Skeletal muscle satellite cell (primary cell): Measurements from ENCODE around the gene ABHD2.

Experiments
- H3K27me3 ChIP-seq: 2 replicates; pipeline ENCODE4 v1.7.0; 2013; ENCODE audit warnings: low read length; ENCODE audit not compliant: control insufficient read depth, insufficient read depth
- H3K36me3 ChIP-seq: 2 replicates; pipeline ENCODE4 v1.7.0; 2013; ENCODE audit warnings: mild to moderate bottlenecking, control low read depth, low read length; ENCODE audit not compliant: insufficient read depth
- H3K4me1 ChIP-seq: 2 replicates; pipeline ENCODE4 v1.7.0; 2013; ENCODE audit warnings: low read length; ENCODE audit not compliant: control insufficient read depth, insufficient read depth
- H3K4me2 ChIP-seq: 2 replicates; pipeline ENCODE4 v1.7.0; 2013; ENCODE audit warnings: mild to moderate bottlenecking, low read length
- H3K4me3 ChIP-seq: 2 replicates; pipeline ENCODE4 v1.7.0; 2013; ENCODE audit warnings: low read length
- H3K9ac ChIP-seq: 2 replicates; pipeline ENCODE4 v1.7.0; 2013; ENCODE audit warnings: mild to moderate bottlenecking, low read depth, low read length, moderate library complexity
- H3K9me3 ChIP-seq: replicated peaks from 2 replicates; pipeline ENCODE4 v1.7.0; 2013; ENCODE audit warnings: mild to moderate bottlenecking, control low read depth, low read length

Gene ABHD2

GRCh38 chr15:89178307-89178977 is 90.2 kb downstream of the ABHD2 start:
- Histone ChIP-seq H3K27me3 (no peaks in the 10 kb centered on the region), H3K9me3 (no peaks in the 10 kb centered on the region), H3K4me3 (no peak overlapping the region), H3K4me1 (peaks cover 3% of the 10 kb centered on the region), H3K9ac (no peak overlapping the region), H3K4me2 (no peak overlapping the region), H3K36me3 (peaks cover 39% of the 10 kb centered on the region)

GRCh38 chr15:89179966-89180875 is 92.0 kb downstream of the ABHD2 start:
- Histone ChIP-seq H3K4me3 (no peak overlapping the region), H3K9me3 (no peaks in the 10 kb centered on the region), H3K4me1 (peaks cover 3% of the 10 kb centered on the region), H3K36me3 (peaks cover 39% of the 10 kb centered on the region), H3K27me3 (no peaks in the 10 kb centered on the region), H3K4me2 (no peak overlapping the region), H3K9ac (no peak overlapping the region)

- H3K36me3 ChIP-seq: peaks cover 36% of the 10 kb centered on the region
- H3K4me2 ChIP-seq: no peak overlapping the region
- H3K4me1 ChIP-seq: peaks cover 10% of the 10 kb centered on the region
Observed at GRCh38 chr15:89184357-89184756, 96.1 kb downstream of the ABHD2 start.

GRCh38 chr15:89184886-89185526 is 96.8 kb downstream of the ABHD2 start:
- no peak overlapping the region for H3K4me2 ChIP-seq
- no peaks in the 10 kb centered on the region for H3K9me3 ChIP-seq
- H3K27me3 ChIP-seq: no peaks in the 10 kb centered on the region
- H3K36me3 ChIP-seq: peaks cover 38% of the 10 kb centered on the region
- H3K9ac ChIP-seq: no peak overlapping the region
- no peak overlapping the region for H3K4me3 ChIP-seq
- H3K4me1 ChIP-seq: peaks cover 10% of the 10 kb centered on the region

More at GRCh38 chr15:89184357-89184756, 96.1 kb downstream of the ABHD2 start:
- H3K4me3 ChIP-seq: no peak overlapping the region
- no peaks in the 10 kb centered on the region for H3K9me3 ChIP-seq
- no peaks in the 10 kb centered on the region for H3K27me3 ChIP-seq
- no peak overlapping the region for H3K9ac ChIP-seq

GRCh38 chr15:89186803-89187202 is 98.5 kb downstream of the ABHD2 start:
- Histone ChIP-seq H3K4me1 (peaks cover 10% of the 10 kb centered on the region), H3K4me2 (no peak overlapping the region), H3K9ac (no peak overlapping the region), H3K9me3 (no peaks in the 10 kb centered on the region), H3K36me3 (peaks cover 53% of the 10 kb centered on the region), H3K27me3 (no peaks in the 10 kb centered on the region), H3K4me3 (no peak overlapping the region)

GRCh38 chr15:89187301-89187985 is 99.2 kb downstream of the ABHD2 start:
- H3K9me3 ChIP-seq: no peaks in the 10 kb centered on the region
- no peak overlapping the region for H3K4me2 ChIP-seq
- H3K4me1 ChIP-seq: peaks cover 10% of the 10 kb centered on the region
- no peak overlapping the region for H3K4me3 ChIP-seq
- no peaks in the 10 kb centered on the region for H3K27me3 ChIP-seq
- no peak overlapping the region for H3K9ac ChIP-seq
- peaks cover 57% of the 10 kb centered on the region for H3K36me3 ChIP-seq

GRCh38 chr15:89187986-89188514 is 99.8 kb downstream of the ABHD2 start:
- Histone ChIP-seq H3K27me3 (no peaks in the 10 kb centered on the region), H3K36me3 (peaks cover 63% of the 10 kb centered on the region)

GRCh38 chr15:89192136-89192535 is 103.9 kb downstream of the ABHD2 start:
- peaks cover 20% of the 10 kb centered on the region for H3K4me1 ChIP-seq
- H3K4me2 ChIP-seq: no peak overlapping the region
- no peak overlapping the region for H3K9ac ChIP-seq
- peaks cover 70% of the 10 kb centered on the region for H3K36me3 ChIP-seq
- no peak overlapping the region for H3K4me3 ChIP-seq
- H3K9me3 ChIP-seq: no peaks in the 10 kb centered on the region
- H3K27me3 ChIP-seq: no peaks in the 10 kb centered on the region

More at GRCh38 chr15:89187986-89188514, 99.8 kb downstream of the ABHD2 start:
- Histone ChIP-seq H3K9me3 (no peaks in the 10 kb centered on the region), H3K9ac (no peak overlapping the region), H3K4me1 (peaks cover 10% of the 10 kb centered on the region), H3K4me2 (no peak overlapping the region), H3K4me3 (no peak overlapping the region)

- H3K9ac ChIP-seq: no peak overlapping the region
- peaks cover 15% of the 10 kb centered on the region for H3K4me1 ChIP-seq
- no peaks in the 10 kb centered on the region for H3K9me3 ChIP-seq
- no peaks in the 10 kb centered on the region for H3K27me3 ChIP-seq
- peaks cover 70% of the 10 kb centered on the region for H3K36me3 ChIP-seq
- H3K4me2 ChIP-seq: no peak overlapping the region
- H3K4me3 ChIP-seq: no peak overlapping the region
Observed at GRCh38 chr15:89192766-89193165, 104.5 kb downstream of the ABHD2 start.

GRCh38 chr15:89194608-89195007 is 106.4 kb downstream of the ABHD2 start:
- Histone ChIP-seq H3K27me3 (no peaks in the 10 kb centered on the region), H3K4me3 (no peak overlapping the region), H3K36me3 (peaks cover 64% of the 10 kb centered on the region), H3K4me1 (peaks cover 10% of the 10 kb centered on the region), H3K9me3 (no peaks in the 10 kb centered on the region), H3K4me2 (no peak overlapping the region), H3K9ac (no peak overlapping the region)

- Histone ChIP-seq H3K4me2 (peak overlapping the region; percentile 30), H3K36me3 (peaks cover 53% of the 10 kb centered on the region), H3K9me3 (no peaks in the 10 kb centered on the region), H3K27me3 (no peaks in the 10 kb centered on the region), H3K4me1 (peaks cover 10% of the 10 kb centered on the region), H3K9ac (no peak overlapping the region), H3K4me3 (no peak overlapping the region)
Observed at GRCh38 chr15:89195836-89196235, 107.6 kb downstream of the ABHD2 start.
